ENCODE data around the gene CERK.

DNA sequence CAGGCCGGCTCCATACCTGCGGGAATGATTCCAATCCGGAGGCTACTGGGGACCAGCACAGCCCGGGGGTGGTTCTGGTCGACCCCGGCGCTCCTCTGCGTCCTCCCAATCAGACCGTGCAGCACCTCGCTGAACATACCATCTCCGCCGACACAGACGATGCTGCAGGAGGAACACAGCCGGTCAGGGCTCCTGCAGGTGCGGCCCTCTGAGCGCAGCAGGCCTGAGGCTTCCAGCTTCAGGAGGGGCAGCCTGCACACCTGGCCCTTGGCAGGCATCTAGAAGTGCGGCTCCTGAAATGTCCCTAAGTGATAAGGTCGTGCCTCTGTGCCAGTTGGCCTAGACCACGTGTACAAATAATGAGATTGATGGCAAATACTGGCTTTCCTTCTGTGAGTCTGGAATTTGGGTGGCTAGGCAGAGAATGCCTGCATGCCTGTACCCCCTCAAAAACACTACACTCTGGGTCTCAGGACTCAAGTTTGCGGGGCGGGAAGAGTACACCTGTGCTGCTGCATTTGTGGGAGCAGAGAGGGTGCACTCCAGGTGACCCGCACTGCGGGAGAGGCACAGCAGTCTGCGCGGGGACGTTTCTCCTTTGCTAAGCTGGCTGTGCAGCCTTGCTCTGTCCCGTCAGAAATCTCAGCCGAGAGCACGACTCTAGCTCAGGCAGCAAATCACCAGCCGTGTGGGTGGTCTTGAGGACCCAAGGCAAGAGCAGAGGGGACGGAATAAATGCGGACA is 30.1 kb downstream of the CERK start:
- TF ChIP-seq ZNF561 (tag by site-specific recombination; IDR thresholded peaks at IDR 0.05; ENCODE audit: borderline replicate concordance) (no peak), ZNF311 (tag by site-specific recombination; IDR thresholded peaks at IDR 0.05; ENCODE audit: borderline replicate concordance) (no peak), SP2 (tag by site-specific recombination; IDR thresholded peaks at IDR 0.05) (no peak), ZBTB21 (tag by site-specific recombination; IDR thresholded peaks at IDR 0.05) (no peak), ZEB2 (tag by site-specific recombination; IDR thresholded peaks at IDR 0.05) (no peak), ZNF416 (tag by site-specific recombination; IDR thresholded peaks at IDR 0.05) (no peak), ZNF121 (tag by site-specific recombination; IDR thresholded peaks at IDR 0.05) (no peak), TCF7L2 (IDR thresholded peaks at IDR 0.05; ENCODE audit: borderline replicate concordance, low read depth, low read length) (no peak), ZNF701 (tag by site-specific recombination; IDR thresholded peaks at IDR 0.05) (no peak)
- TF ChIP-seq, protein P1, sequence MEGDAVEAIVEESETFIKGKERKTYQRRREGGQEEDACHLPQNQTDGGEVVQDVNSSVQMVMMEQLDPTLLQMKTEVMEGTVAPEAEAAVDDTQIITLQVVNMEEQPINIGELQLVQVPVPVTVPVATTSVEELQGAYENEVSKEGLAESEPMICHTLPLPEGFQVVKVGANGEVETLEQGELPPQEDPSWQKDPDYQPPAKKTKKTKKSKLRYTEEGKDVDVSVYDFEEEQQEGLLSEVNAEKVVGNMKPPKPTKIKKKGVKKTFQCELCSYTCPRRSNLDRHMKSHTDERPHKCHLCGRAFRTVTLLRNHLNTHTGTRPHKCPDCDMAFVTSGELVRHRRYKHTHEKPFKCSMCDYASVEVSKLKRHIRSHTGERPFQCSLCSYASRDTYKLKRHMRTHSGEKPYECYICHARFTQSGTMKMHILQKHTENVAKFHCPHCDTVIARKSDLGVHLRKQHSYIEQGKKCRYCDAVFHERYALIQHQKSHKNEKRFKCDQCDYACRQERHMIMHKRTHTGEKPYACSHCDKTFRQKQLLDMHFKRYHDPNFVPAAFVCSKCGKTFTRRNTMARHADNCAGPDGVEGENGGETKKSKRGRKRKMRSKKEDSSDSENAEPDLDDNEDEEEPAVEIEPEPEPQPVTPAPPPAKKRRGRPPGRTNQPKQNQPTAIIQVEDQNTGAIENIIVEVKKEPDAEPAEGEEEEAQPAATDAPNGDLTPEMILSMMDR (tag by site-specific recombination; IDR thresholded peaks at IDR 0.05), result no peak
- TF ChIP-seq, protein P2, sequence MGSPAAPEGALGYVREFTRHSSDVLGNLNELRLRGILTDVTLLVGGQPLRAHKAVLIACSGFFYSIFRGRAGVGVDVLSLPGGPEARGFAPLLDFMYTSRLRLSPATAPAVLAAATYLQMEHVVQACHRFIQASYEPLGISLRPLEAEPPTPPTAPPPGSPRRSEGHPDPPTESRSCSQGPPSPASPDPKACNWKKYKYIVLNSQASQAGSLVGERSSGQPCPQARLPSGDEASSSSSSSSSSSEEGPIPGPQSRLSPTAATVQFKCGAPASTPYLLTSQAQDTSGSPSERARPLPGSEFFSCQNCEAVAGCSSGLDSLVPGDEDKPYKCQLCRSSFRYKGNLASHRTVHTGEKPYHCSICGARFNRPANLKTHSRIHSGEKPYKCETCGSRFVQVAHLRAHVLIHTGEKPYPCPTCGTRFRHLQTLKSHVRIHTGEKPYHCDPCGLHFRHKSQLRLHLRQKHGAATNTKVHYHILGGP (tag by site-specific recombination; IDR thresholded peaks at IDR 0.05), result no peak
- TF ChIP-seq, protein P3, sequence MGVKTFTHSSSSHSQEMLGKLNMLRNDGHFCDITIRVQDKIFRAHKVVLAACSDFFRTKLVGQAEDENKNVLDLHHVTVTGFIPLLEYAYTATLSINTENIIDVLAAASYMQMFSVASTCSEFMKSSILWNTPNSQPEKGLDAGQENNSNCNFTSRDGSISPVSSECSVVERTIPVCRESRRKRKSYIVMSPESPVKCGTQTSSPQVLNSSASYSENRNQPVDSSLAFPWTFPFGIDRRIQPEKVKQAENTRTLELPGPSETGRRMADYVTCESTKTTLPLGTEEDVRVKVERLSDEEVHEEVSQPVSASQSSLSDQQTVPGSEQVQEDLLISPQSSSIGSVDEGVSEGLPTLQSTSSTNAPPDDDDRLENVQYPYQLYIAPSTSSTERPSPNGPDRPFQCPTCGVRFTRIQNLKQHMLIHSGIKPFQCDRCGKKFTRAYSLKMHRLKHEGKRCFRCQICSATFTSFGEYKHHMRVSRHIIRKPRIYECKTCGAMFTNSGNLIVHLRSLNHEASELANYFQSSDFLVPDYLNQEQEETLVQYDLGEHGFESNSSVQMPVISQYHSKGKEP (tag by site-specific recombination; IDR thresholded peaks at IDR 0.05), result no peak

Data from HEK293 (cell line).